ENCODE results near the gene UNC80.

The UNC80 gene

GRCh38 chr2:209943776-209944175 lies 172.1 kb downstream of the UNC80 start:
- no peaks in the 10 kb centered on the region for H3K27me3 ChIP-seq (ENCODE audit: control insufficient read depth in 1 of 2, insufficient read depth in 2 of 2, low read length in 2 of 2)
- no peak overlapping the region for H3K9ac ChIP-seq (ENCODE audit: low read length)
- no peak overlapping the region for H3K4me3 ChIP-seq (ENCODE audit: low read depth in 1 of 2, low read length in 2 of 2)
- no peaks in the 10 kb centered on the region for H3K9me3 ChIP-seq (ENCODE audit: low read length)
- no peaks in the 10 kb centered on the region for H3K36me3 ChIP-seq (ENCODE audit: insufficient read depth, low read length)
- H3K4me1 ChIP-seq (ENCODE audit: insufficient read depth, low read length) = peaks cover 18% of the 10 kb centered on the region
- no peak overlapping the region for H3K27ac ChIP-seq (ENCODE audit: low read depth, low read length)

GRCh38 chr2:209946539-209946938 lies 174.9 kb downstream of the UNC80 start:
- Histone ChIP-seq H3K4me1 (ENCODE audit: insufficient read depth, low read length) (peaks cover 11% of the 10 kb centered on the region), H3K36me3 (ENCODE audit: insufficient read depth, low read length) (no peaks in the 10 kb centered on the region), H3K9me3 (ENCODE audit: low read length) (no peaks in the 10 kb centered on the region), H3K4me3 (ENCODE audit: low read depth in 1 of 2, low read length in 2 of 2) (no peak overlapping the region), H3K9ac (ENCODE audit: low read length) (no peak overlapping the region), H3K27ac (ENCODE audit: low read depth, low read length) (no peak overlapping the region), H3K27me3 (ENCODE audit: control insufficient read depth in 1 of 2, insufficient read depth in 2 of 2, low read length in 2 of 2) (no peaks in the 10 kb centered on the region)

GRCh38 chr2:209956271-209956670 lies 184.6 kb downstream of the UNC80 start:
- Histone ChIP-seq H3K27ac (ENCODE audit: low read depth, low read length) (no peak overlapping the region), H3K9me3 (ENCODE audit: low read length) (no peaks in the 10 kb centered on the region), H3K4me1 (ENCODE audit: insufficient read depth, low read length) (peaks cover 6% of the 10 kb centered on the region), H3K9ac (ENCODE audit: low read length) (no peak overlapping the region), H3K36me3 (ENCODE audit: insufficient read depth, low read length) (no peaks in the 10 kb centered on the region), H3K4me3 (ENCODE audit: low read depth in 1 of 2, low read length in 2 of 2) (no peak overlapping the region), H3K27me3 (ENCODE audit: control insufficient read depth in 1 of 2, insufficient read depth in 2 of 2, low read length in 2 of 2) (no peaks in the 10 kb centered on the region)

GRCh38 chr2:209958016-209958415 lies 186.4 kb downstream of the UNC80 start:
- Histone ChIP-seq H3K9ac (ENCODE audit: low read length) (no peak overlapping the region), H3K4me3 (ENCODE audit: low read depth in 1 of 2, low read length in 2 of 2) (no peak overlapping the region), H3K4me1 (ENCODE audit: insufficient read depth, low read length) (peaks cover 6% of the 10 kb centered on the region), H3K27ac (ENCODE audit: low read depth, low read length) (no peak overlapping the region), H3K27me3 (ENCODE audit: control insufficient read depth in 1 of 2, insufficient read depth in 2 of 2, low read length in 2 of 2) (no peaks in the 10 kb centered on the region), H3K36me3 (ENCODE audit: insufficient read depth, low read length) (no peaks in the 10 kb centered on the region), H3K9me3 (ENCODE audit: low read length) (no peaks in the 10 kb centered on the region)

- H3K27me3 ChIP-seq (ENCODE audit: control insufficient read depth in 1 of 2, insufficient read depth in 2 of 2, low read length in 2 of 2) = no peaks in the 10 kb centered on the region
- H3K9ac ChIP-seq (ENCODE audit: low read length) = no peak overlapping the region
- no peaks in the 10 kb centered on the region for H3K36me3 ChIP-seq (ENCODE audit: insufficient read depth, low read length)
- H3K4me1 ChIP-seq (ENCODE audit: insufficient read depth, low read length) = peaks cover 6% of the 10 kb centered on the region
- no peaks in the 10 kb centered on the region for H3K9me3 ChIP-seq (ENCODE audit: low read length)
- no peak overlapping the region for H3K4me3 ChIP-seq (ENCODE audit: low read depth in 1 of 2, low read length in 2 of 2)
- H3K27ac ChIP-seq (ENCODE audit: low read depth, low read length) = no peak overlapping the region
Measured at GRCh38 chr2:209960045-209960444, 188.4 kb downstream of the UNC80 start.

- Histone ChIP-seq H3K9ac (ENCODE audit: low read length) (no peak overlapping the region), H3K9me3 (ENCODE audit: low read length) (no peaks in the 10 kb centered on the region)
Measured at GRCh38 chr2:209960676-209961630, 189.3 kb downstream of the UNC80 start.

GRCh38 chr2:209965723-209966122 lies 194.1 kb downstream of the UNC80 start:
- no peak overlapping the region for H3K27ac ChIP-seq (ENCODE audit: low read depth, low read length)
- H3K36me3 ChIP-seq (ENCODE audit: insufficient read depth, low read length) = no peaks in the 10 kb centered on the region
- H3K9ac ChIP-seq (ENCODE audit: low read length) = no peak overlapping the region
- H3K9me3 ChIP-seq (ENCODE audit: low read length) = no peaks in the 10 kb centered on the region
- H3K4me3 ChIP-seq (ENCODE audit: low read depth in 1 of 2, low read length in 2 of 2) = no peak overlapping the region
- no peaks in the 10 kb centered on the region for H3K27me3 ChIP-seq (ENCODE audit: control insufficient read depth in 1 of 2, insufficient read depth in 2 of 2, low read length in 2 of 2)
- H3K4me1 ChIP-seq (ENCODE audit: insufficient read depth, low read length) = peaks cover 5% of the 10 kb centered on the region

More at GRCh38 chr2:209960676-209961630, 189.3 kb downstream of the UNC80 start:
- Histone ChIP-seq H3K4me1 (ENCODE audit: insufficient read depth, low read length) (peaks cover 6% of the 10 kb centered on the region), H3K4me3 (ENCODE audit: low read depth in 1 of 2, low read length in 2 of 2) (no peak overlapping the region), H3K27me3 (ENCODE audit: control insufficient read depth in 1 of 2, insufficient read depth in 2 of 2, low read length in 2 of 2) (no peaks in the 10 kb centered on the region), H3K36me3 (ENCODE audit: insufficient read depth, low read length) (no peaks in the 10 kb centered on the region), H3K27ac (ENCODE audit: low read depth, low read length) (no peak overlapping the region)

- Histone ChIP-seq H3K36me3 (ENCODE audit: insufficient read depth, low read length) (no peaks in the 10 kb centered on the region), H3K4me1 (ENCODE audit: insufficient read depth, low read length) (no peaks in the 10 kb centered on the region), H3K4me3 (ENCODE audit: low read depth in 1 of 2, low read length in 2 of 2) (no peak overlapping the region), H3K9ac (ENCODE audit: low read length) (no peak overlapping the region), H3K27me3 (ENCODE audit: control insufficient read depth in 1 of 2, insufficient read depth in 2 of 2, low read length in 2 of 2) (no peaks in the 10 kb centered on the region), H3K9me3 (ENCODE audit: low read length) (no peaks in the 10 kb centered on the region), H3K27ac (ENCODE audit: low read depth, low read length) (no peak overlapping the region)
Measured at GRCh38 chr2:209969692-209970091, 198.1 kb downstream of the UNC80 start.

- H3K27ac ChIP-seq (ENCODE audit: low read depth, low read length) = no peak overlapping the region
- no peaks in the 10 kb centered on the region for H3K36me3 ChIP-seq (ENCODE audit: insufficient read depth, low read length)
- H3K9me3 ChIP-seq (ENCODE audit: low read length) = no peaks in the 10 kb centered on the region
- H3K9ac ChIP-seq (ENCODE audit: low read length) = no peak overlapping the region
- H3K4me1 ChIP-seq (ENCODE audit: insufficient read depth, low read length) = no peaks in the 10 kb centered on the region
- H3K4me3 ChIP-seq (ENCODE audit: low read depth in 1 of 2, low read length in 2 of 2) = no peak overlapping the region
- H3K27me3 ChIP-seq (ENCODE audit: control insufficient read depth in 1 of 2, insufficient read depth in 2 of 2, low read length in 2 of 2) = no peaks in the 10 kb centered on the region
Measured at GRCh38 chr2:209970271-209970670, 198.6 kb downstream of the UNC80 start.

- Histone ChIP-seq H3K27ac (ENCODE audit: low read depth, low read length) (no peak overlapping the region), H3K27me3 (ENCODE audit: control insufficient read depth in 1 of 2, insufficient read depth in 2 of 2, low read length in 2 of 2) (no peaks in the 10 kb centered on the region), H3K4me3 (ENCODE audit: low read depth in 1 of 2, low read length in 2 of 2) (no peak overlapping the region), H3K4me1 (ENCODE audit: insufficient read depth, low read length) (no peaks in the 10 kb centered on the region), H3K9ac (ENCODE audit: low read length) (no peak overlapping the region), H3K9me3 (ENCODE audit: low read length) (no peaks in the 10 kb centered on the region), H3K36me3 (ENCODE audit: insufficient read depth, low read length) (no peaks in the 10 kb centered on the region)
Measured at GRCh38 chr2:209970711-209971110, 199.1 kb downstream of the UNC80 start.

GRCh38 chr2:209973328-209973727 lies 201.7 kb downstream of the UNC80 start:
- no peaks in the 10 kb centered on the region for H3K9me3 ChIP-seq (ENCODE audit: low read length)
- H3K4me1 ChIP-seq (ENCODE audit: insufficient read depth, low read length) = no peaks in the 10 kb centered on the region
- H3K27me3 ChIP-seq (ENCODE audit: control insufficient read depth in 1 of 2, insufficient read depth in 2 of 2, low read length in 2 of 2) = no peaks in the 10 kb centered on the region
- no peak overlapping the region for H3K4me3 ChIP-seq (ENCODE audit: low read depth in 1 of 2, low read length in 2 of 2)
- H3K27ac ChIP-seq (ENCODE audit: low read depth, low read length) = no peak overlapping the region
- H3K9ac ChIP-seq (ENCODE audit: low read length) = no peak overlapping the region
- no peaks in the 10 kb centered on the region for H3K36me3 ChIP-seq (ENCODE audit: insufficient read depth, low read length)

GRCh38 chr2:209974576-209974975 lies 202.9 kb downstream of the UNC80 start:
- no peaks in the 10 kb centered on the region for H3K4me1 ChIP-seq (ENCODE audit: insufficient read depth, low read length)
- H3K9ac ChIP-seq (ENCODE audit: low read length) = no peak overlapping the region
- no peak overlapping the region for H3K4me3 ChIP-seq (ENCODE audit: low read depth in 1 of 2, low read length in 2 of 2)
- no peak overlapping the region for H3K27ac ChIP-seq (ENCODE audit: low read depth, low read length)
- H3K9me3 ChIP-seq (ENCODE audit: low read length) = no peaks in the 10 kb centered on the region
- H3K36me3 ChIP-seq (ENCODE audit: insufficient read depth, low read length) = no peaks in the 10 kb centered on the region
- H3K27me3 ChIP-seq (ENCODE audit: control insufficient read depth in 1 of 2, insufficient read depth in 2 of 2, low read length in 2 of 2) = no peaks in the 10 kb centered on the region

All from muscle layer of colon (tissue), 2 donors.